ENCODE data around the gene GAK. TPM values are rescaled to one million over a fixed set of nuclear protein-coding genes. Genes with fewer than 3 reads are reported as not detected.

Gene GAK
- total RNA-seq, 2 donors from 2014 or later, result 104 to 121 TPM

GRCh38 chr4:895596-895995, 36.5 kb downstream of the GAK start:
- Histone ChIP-seq H3K4me1 (ENCODE audit: control insufficient read depth, insufficient read depth, low read length) (no peaks in the 10 kb centered on the region), H3K4me3 (ENCODE audit: low read length) (no peak overlapping the region), H3K9ac (ENCODE audit: extremely low read depth, low read length, poor library complexity, severe bottlenecking) (no peak overlapping the region), H3K27ac (ENCODE audit: low read depth, low read length) (no peak overlapping the region), H3K36me3 (ENCODE audit: control insufficient read depth, insufficient read depth, low read length) (peaks cover 13% of the 10 kb centered on the region), H3K9me3 (ENCODE audit: control insufficient read depth, low read length) (no peaks in the 10 kb centered on the region), H3K27me3 (ENCODE audit: control insufficient read depth, insufficient read depth, low read length, poor library complexity, severe bottlenecking) (no peaks in the 10 kb centered on the region)
- DNase-seq, result no peak
- WGBS, 2 experiments (ENCODE audit: insufficient coverage in 1 of 2, insufficient read length in 1 of 2), result 90 to 94% methylated on average over 16 of the region's 16 CpGs
- Mint-ChIP-seq H3K27ac (no peak overlapping the region), H3K36me3 (ENCODE audit: low read depth) (peaks cover 42% of the 10 kb centered on the region), H3K9me3 (no peaks in the 10 kb centered on the region), H3K27me3 (ENCODE audit: insufficient read depth) (no peaks in the 10 kb centered on the region), H3K4me3 (no peak overlapping the region), H3K4me1 (no peaks in the 10 kb centered on the region)
- TF ChIP-seq CTCF (conservative IDR thresholded peaks at IDR 0.05), result no peak

GRCh38 chr4:893995-894705, 38.0 kb downstream of the GAK start:
- Histone ChIP-seq H3K36me3 (ENCODE audit: control insufficient read depth, insufficient read depth, low read length) (peaks cover 13% of the 10 kb centered on the region), H3K4me3 (ENCODE audit: low read length) (no peak overlapping the region), H3K9me3 (ENCODE audit: control insufficient read depth, low read length) (no peaks in the 10 kb centered on the region), H3K9ac (ENCODE audit: extremely low read depth, low read length, poor library complexity, severe bottlenecking) (no peak overlapping the region), H3K27ac (ENCODE audit: low read depth, low read length) (no peak overlapping the region), H3K4me1 (ENCODE audit: control insufficient read depth, insufficient read depth, low read length) (no peaks in the 10 kb centered on the region), H3K27me3 (ENCODE audit: control insufficient read depth, insufficient read depth, low read length, poor library complexity, severe bottlenecking) (no peaks in the 10 kb centered on the region)
- Mint-ChIP-seq H3K9me3 (no peaks in the 10 kb centered on the region), H3K36me3 (ENCODE audit: low read depth) (peaks cover 34% of the 10 kb centered on the region), H3K4me1 (no peaks in the 10 kb centered on the region), H3K27ac (no peak overlapping the region), H3K4me3 (no peak overlapping the region), H3K27me3 (ENCODE audit: insufficient read depth) (no peaks in the 10 kb centered on the region)
- no peak for TF ChIP-seq CTCF (conservative IDR thresholded peaks at IDR 0.05)
- DNase-seq, result no peak
- WGBS, 2 experiments (ENCODE audit: insufficient coverage in 1 of 2, insufficient read length in 1 of 2), result 95 to 96% methylated on average over 26 to 40 of the region's 40 CpGs

GRCh38 chr4:893276-893994, 38.7 kb downstream of the GAK start:
- no peaks in the 10 kb centered on the region for H3K9me3 Mint-ChIP-seq

More at GRCh38 chr4:893276-893994, 38.7 kb downstream of the GAK start:
- H3K4me3 ChIP-seq (ENCODE audit: low read length), result no peak overlapping the region
- 93 to 96% methylated on average over 21 to 41 of the region's 41 CpGs for WGBS, 2 experiments (ENCODE audit: insufficient coverage in 1 of 2, insufficient read length in 1 of 2)
- Mint-ChIP-seq H3K27ac (no peak overlapping the region), H3K4me1 (no peaks in the 10 kb centered on the region), H3K4me3 (no peak overlapping the region), H3K27me3 (ENCODE audit: insufficient read depth) (no peaks in the 10 kb centered on the region), H3K36me3 (ENCODE audit: low read depth) (peaks cover 32% of the 10 kb centered on the region)
- H3K27me3 ChIP-seq (ENCODE audit: control insufficient read depth, insufficient read depth, low read length, poor library complexity, severe bottlenecking), result no peaks in the 10 kb centered on the region
- H3K27ac ChIP-seq (ENCODE audit: low read depth, low read length), result no peak overlapping the region
- no peak for DNase-seq
- no peaks in the 10 kb centered on the region for H3K4me1 ChIP-seq (ENCODE audit: control insufficient read depth, insufficient read depth, low read length)
- H3K9me3 ChIP-seq (ENCODE audit: control insufficient read depth, low read length), result no peaks in the 10 kb centered on the region
- no peak overlapping the region for H3K9ac ChIP-seq (ENCODE audit: extremely low read depth, low read length, poor library complexity, severe bottlenecking)
- TF ChIP-seq CTCF (conservative IDR thresholded peaks at IDR 0.05), result no peak
- H3K36me3 ChIP-seq (ENCODE audit: control insufficient read depth, insufficient read depth, low read length), result peaks cover 13% of the 10 kb centered on the region
